HUES64 (cell line): ENCODE measurements around the gene HSPB8.

ENCODE experiments used
- H3K27ac ChIP-seq: 2 replicates; pipeline ENCODE4 v1.7.0; 2013; ENCODE audit warnings: low read depth, low read length, inconsistent platforms
- H3K27me3 ChIP-seq: 2 replicates; pipeline ENCODE4 v1.6.1; 2013; ENCODE audit warnings: mild to moderate bottlenecking, low read length; ENCODE audit not compliant: insufficient read depth
- H3K36me3 ChIP-seq: 2 replicates; pipeline ENCODE4 v1.6.1; 2013; ENCODE audit warnings: mild to moderate bottlenecking, low read length; ENCODE audit not compliant: insufficient read depth
- H3K4me1 ChIP-seq: 2 replicates; pipeline ENCODE4 v1.6.1; 2013; ENCODE audit warnings: mild to moderate bottlenecking, low read length, moderate library complexity; ENCODE audit not compliant: insufficient read depth
- H3K4me3 ChIP-seq: 2 replicates; pipeline ENCODE4 v1.5.1; 2013; ENCODE audit warnings: mild to moderate bottlenecking, low read length, moderate library complexity
- H3K9ac ChIP-seq: 2 replicates; pipeline ENCODE4 v1.6.1; 2013; ENCODE audit warnings: mild to moderate bottlenecking, low read depth, low read length
- H3K9me3 ChIP-seq: 2 replicates; pipeline ENCODE4 v1.6.1; 2013; ENCODE audit warnings: low read depth, low read length; ENCODE audit not compliant: insufficient read depth
- WGBS: fragments of 150-250, 120-280 bp; methylation state at CpG from one replicate; pipeline ENCODE4 v1.1.7; 2013; ENCODE audit warnings: missing lambda C conversion rate; 5-methylcytosine and 5-hydroxymethylcytosine counted together

HSPB8 gene

GRCh38 chr12:119183942-119184695 is 5.4 kb downstream of the HSPB8 start:
- H3K4me1 ChIP-seq, result peaks cover 26% of the 10 kb centered on the region
- H3K27ac ChIP-seq, result no peak overlapping the region
- H3K36me3 ChIP-seq, result no peaks in the 10 kb centered on the region
- peaks cover 3% of the 10 kb centered on the region for H3K27me3 ChIP-seq
- WGBS, result 92% methylated on average over 8 of the region's 9 CpGs
- H3K4me3 ChIP-seq, result no peak overlapping the region
- H3K9me3 ChIP-seq, result no peaks in the 10 kb centered on the region
- no peak overlapping the region for H3K9ac ChIP-seq

- H3K27me3 ChIP-seq, result no peaks in the 10 kb centered on the region
- no peak overlapping the region for H3K4me3 ChIP-seq
- WGBS, result 96% methylated on average over 16 of the region's 16 CpGs
- H3K4me1 ChIP-seq, result no peaks in the 10 kb centered on the region
- no peaks in the 10 kb centered on the region for H3K36me3 ChIP-seq
- H3K27ac ChIP-seq, result no peak overlapping the region
- no peak overlapping the region for H3K9ac ChIP-seq
- H3K9me3 ChIP-seq, result no peaks in the 10 kb centered on the region
Measured at GRCh38 chr12:119195256-119195655, 16.5 kb downstream of the HSPB8 start.

- no peaks in the 10 kb centered on the region for H3K27me3 ChIP-seq
- H3K27ac ChIP-seq, result no peak overlapping the region
- H3K4me3 ChIP-seq, result no peak overlapping the region
- WGBS, result 93% methylated on average over 2 of the region's 2 CpGs
- H3K4me1 ChIP-seq, result peaks cover 12% of the 10 kb centered on the region
- no peaks in the 10 kb centered on the region for H3K36me3 ChIP-seq
- no peak overlapping the region for H3K9ac ChIP-seq
- H3K9me3 ChIP-seq, result no peaks in the 10 kb centered on the region
Measured at GRCh38 chr12:119198440-119198839, 19.7 kb downstream of the HSPB8 start.

DNA sequence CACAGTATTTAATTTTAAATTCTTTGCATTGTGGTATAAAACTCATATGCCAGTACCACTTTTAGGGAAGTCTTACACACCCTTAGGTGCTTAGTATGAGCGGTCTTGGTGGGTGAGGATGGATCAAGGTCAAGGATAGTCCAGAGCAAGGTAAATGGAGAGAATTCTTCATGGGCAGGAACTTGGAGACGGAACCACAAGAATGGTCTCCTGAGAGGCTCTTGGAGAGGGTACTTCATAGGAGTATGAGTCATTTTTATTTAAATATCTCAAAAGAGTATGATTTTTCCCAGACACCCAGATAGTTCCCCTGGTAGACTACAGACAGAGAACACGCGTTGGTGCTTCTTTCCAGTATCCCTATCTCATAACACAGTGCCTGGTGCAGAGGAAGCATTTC is 21.9 kb downstream of the HSPB8 start:
- H3K27me3 ChIP-seq, result no peaks in the 10 kb centered on the region
- H3K27ac ChIP-seq, result no peak overlapping the region
- H3K36me3 ChIP-seq, result no peaks in the 10 kb centered on the region
- peaks cover 12% of the 10 kb centered on the region for H3K4me1 ChIP-seq
- 94% methylated on average over 4 of the region's 4 CpGs for WGBS
- no peaks in the 10 kb centered on the region for H3K9me3 ChIP-seq
- H3K4me3 ChIP-seq, result no peak overlapping the region
- no peak overlapping the region for H3K9ac ChIP-seq

GRCh38 chr12:119201789-119202543 is 23.2 kb downstream of the HSPB8 start:
- no peak overlapping the region for H3K9ac ChIP-seq
- peaks cover 21% of the 10 kb centered on the region for H3K4me1 ChIP-seq
- no peaks in the 10 kb centered on the region for H3K27me3 ChIP-seq
- WGBS, result 70% methylated on average over 8 of the region's 9 CpGs
- H3K9me3 ChIP-seq, result no peaks in the 10 kb centered on the region
- peak overlapping the region; percentile 69; the same call in 1 of the 2 replicates for H3K27ac ChIP-seq
- no peaks in the 10 kb centered on the region for H3K36me3 ChIP-seq
- no peak overlapping the region for H3K4me3 ChIP-seq

DNA sequence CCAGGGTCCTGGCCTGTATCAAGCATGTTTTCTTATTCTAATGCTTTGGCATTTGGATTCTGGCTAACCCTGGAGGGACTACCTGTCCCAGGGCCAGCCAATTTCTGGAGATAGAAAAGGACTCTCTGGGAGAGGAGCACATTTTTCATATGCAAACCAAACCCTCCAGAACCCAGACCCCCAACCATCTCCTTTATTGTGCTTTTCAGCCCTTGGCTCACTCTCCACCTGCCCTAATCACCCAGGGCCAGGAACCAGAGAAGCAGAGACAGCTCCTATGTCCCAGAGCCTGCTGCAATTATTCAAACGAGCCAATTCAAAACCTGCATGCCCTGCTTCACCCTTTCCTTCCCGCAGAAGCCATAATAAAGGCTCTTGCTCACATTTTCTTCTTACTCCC is 23.8 kb downstream of the HSPB8 start:
- 4% methylated on average over 2 of the region's 2 CpGs for WGBS
- H3K27ac ChIP-seq, result peak overlapping the region; percentile 69; the same call in 1 of the 2 replicates
- no peak overlapping the region for H3K9ac ChIP-seq
- H3K4me1 ChIP-seq, result peaks cover 21% of the 10 kb centered on the region
- H3K36me3 ChIP-seq, result no peaks in the 10 kb centered on the region
- no peaks in the 10 kb centered on the region for H3K27me3 ChIP-seq
- H3K4me3 ChIP-seq, result no peak overlapping the region
- H3K9me3 ChIP-seq, result no peaks in the 10 kb centered on the region

- no peak overlapping the region for H3K27ac ChIP-seq
- WGBS, result 89% methylated on average over 2 of the region's 2 CpGs
- no peaks in the 10 kb centered on the region for H3K27me3 ChIP-seq
- no peaks in the 10 kb centered on the region for H3K36me3 ChIP-seq
- no peak overlapping the region for H3K4me3 ChIP-seq
- H3K9ac ChIP-seq, result no peak overlapping the region
- peaks cover 21% of the 10 kb centered on the region for H3K4me1 ChIP-seq
- H3K9me3 ChIP-seq, result no peaks in the 10 kb centered on the region
Measured at GRCh38 chr12:119204131-119204530, 25.4 kb downstream of the HSPB8 start.

DNA sequence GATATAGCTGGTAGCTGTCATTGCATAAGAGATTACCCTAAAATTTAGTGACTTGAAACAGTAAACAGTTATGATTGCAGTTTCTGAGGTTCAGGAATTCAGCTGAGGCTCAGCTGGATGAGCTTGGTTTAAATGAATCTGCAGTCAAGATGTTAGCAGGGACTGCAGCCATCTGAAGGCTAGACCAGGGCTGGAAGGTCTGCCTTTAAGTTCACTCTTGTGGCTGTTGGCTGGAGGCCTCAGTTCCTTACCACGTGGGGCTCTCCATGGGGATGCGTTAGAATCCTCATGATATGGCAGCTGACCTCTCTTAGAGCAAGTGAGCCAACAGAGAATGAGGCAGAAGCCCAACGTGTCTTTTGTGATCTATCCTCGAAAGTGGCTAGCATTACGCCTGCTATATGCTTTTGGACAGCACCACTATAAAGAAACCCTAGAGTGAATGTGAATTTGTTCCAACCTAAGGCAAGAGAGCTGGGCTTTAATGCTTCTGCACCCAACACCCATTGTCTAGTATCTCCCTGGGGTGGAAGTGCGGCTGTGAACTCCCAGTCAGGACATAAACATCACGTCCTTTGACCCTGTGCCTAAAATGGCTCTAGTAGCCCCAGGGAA is 26.0 kb downstream of the HSPB8 start:
- Histone ChIP-seq H3K27ac (no peak overlapping the region), H3K4me1 (peaks cover 21% of the 10 kb centered on the region), H3K36me3 (no peaks in the 10 kb centered on the region), H3K9ac (no peak overlapping the region), H3K27me3 (no peaks in the 10 kb centered on the region), H3K9me3 (no peaks in the 10 kb centered on the region), H3K4me3 (no peak overlapping the region)
- 76% methylated on average over 7 of the region's 7 CpGs for WGBS

DNA sequence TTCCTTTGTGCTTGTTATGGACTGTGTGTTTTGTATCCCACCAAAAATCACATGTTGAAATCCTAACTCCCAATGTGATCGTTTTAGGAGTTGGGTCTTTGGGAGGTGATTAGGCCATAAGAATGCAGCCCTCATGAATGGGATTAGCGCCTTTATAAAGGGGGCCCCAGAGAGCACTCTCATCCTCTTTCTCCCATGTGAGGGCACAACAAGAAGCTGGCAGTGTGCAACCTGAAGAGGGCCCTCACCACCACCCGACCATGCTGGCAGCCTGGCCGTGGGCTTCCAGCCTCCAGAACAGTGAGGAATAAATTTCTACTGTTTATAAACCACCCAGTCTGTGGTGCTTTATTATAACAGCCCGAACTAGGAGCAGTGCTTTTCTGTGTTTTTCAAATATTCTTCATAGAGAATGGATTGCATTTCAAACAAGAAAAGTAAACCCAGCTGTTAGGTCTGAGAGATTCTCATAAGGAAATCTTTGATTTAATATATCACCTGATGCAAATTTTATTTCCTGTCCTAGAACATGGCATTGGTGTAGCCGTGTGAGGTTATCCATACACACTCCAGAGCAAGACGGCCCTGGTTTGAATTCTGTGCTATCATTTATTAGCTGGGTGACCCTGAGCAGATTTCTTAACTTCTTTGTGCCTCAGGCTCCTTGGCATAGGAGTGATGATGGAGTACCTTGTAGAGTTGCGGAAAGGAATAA is 27.8 kb downstream of the HSPB8 start:
- H3K9me3 ChIP-seq, result no peaks in the 10 kb centered on the region
- 68% methylated on average over 6 of the region's 8 CpGs for WGBS
- H3K4me1 ChIP-seq, result peaks cover 21% of the 10 kb centered on the region
- H3K4me3 ChIP-seq, result no peak overlapping the region
- no peak overlapping the region for H3K27ac ChIP-seq
- no peaks in the 10 kb centered on the region for H3K27me3 ChIP-seq
- no peaks in the 10 kb centered on the region for H3K36me3 ChIP-seq
- no peak overlapping the region for H3K9ac ChIP-seq

DNA sequence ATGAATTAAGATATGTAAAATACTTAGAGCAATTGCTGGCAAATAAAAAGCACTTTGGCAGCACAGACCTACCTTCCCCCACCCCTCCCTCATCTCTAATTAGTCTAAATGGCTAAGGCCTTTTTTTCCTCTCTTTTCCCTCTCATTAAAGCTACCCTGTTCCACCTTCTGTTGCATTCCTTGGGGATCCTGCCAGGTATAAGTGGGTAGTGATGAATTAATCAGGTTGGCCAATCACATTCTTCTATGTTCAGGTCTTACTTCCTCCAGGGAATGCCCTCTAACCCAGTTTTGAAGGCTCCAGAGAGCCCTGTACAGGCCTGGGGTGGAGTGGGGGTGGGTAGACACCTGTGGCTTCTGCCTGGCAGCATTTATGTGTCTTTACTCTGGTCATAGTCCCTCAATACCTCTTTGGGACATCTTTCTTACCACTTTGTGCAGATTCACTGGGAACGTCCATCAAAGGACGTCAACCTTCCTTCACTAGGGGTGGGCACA is 28.4 kb downstream of the HSPB8 start:
- Histone ChIP-seq H3K27me3 (no peaks in the 10 kb centered on the region), H3K9me3 (no peaks in the 10 kb centered on the region), H3K9ac (no peak overlapping the region), H3K27ac (no peak overlapping the region), H3K4me1 (peaks cover 17% of the 10 kb centered on the region), H3K36me3 (no peaks in the 10 kb centered on the region), H3K4me3 (no peak overlapping the region)
- WGBS, result 92% methylated on average over 2 of the region's 2 CpGs
